GM21526 (cell line): ENCODE data around the gene TAF10.

Experiments
- ATAC-seq: cut with Tn5 transposase; IDR thresholded peaks from one replicate; pipeline ENCODE4 v1.9.1; 2021; ENCODE audit warnings: moderate library complexity; ENCODE audit not compliant: unreplicated experiment, low FRiP score

Gene TAF10

DNA sequence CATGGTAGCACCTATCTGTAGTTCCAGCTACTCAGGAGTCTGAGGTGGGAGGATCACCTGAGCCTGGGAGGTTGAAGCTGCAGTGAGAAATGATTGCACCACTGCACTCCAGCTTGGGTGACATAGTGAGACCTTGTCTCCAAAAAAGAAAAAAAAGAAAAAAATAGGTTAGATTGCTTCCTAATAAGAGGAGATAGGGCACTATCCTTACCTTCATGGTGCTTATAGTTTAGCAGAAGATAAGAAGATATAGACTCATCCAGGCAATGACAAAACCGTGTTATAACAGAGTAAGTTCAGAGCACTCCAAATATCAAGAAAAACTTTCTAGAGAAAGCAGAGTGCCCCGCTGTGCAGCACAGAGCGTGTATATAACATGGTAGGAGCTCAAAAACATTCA, 50.7 kb downstream of the TAF10 start:
- no peak for ATAC-seq
